ENCODE data around the gene GSN.
A peak's percentile ranks its signal among the peaks of the same experiment; 100 is the strongest.

Gene GSN

DNA sequence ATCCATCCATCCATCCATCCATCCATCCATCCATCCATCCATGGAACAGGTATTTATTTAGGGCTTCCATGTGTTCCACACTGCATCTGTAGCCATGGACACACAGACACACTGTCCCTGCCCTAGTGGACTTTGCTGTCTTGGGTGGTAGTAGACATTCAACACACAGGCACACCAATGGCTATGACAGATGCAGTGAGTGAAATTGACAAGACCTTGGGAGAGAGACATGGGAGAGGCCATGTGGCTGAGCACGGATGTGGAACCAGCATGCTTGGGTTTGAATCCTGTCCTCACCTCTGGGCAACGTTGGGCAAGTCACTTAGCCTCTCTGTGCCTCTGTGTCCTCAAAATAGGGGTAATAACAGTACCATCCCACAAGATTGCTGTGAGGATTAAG lies 56.8 kb downstream of the GSN start:
- Histone ChIP-seq H3K4me2 (ENCODE audit: low read length) (no peak overlapping the region), H3K4me3 (ENCODE audit: low read length) (no peak overlapping the region), H3K4me1 (ENCODE audit: control insufficient read depth, insufficient read depth, low read length) (peaks cover 28% of the 10 kb centered on the region), H3K27me3 (ENCODE audit: control insufficient read depth, insufficient read depth, low read length) (no peaks in the 10 kb centered on the region), H3K9ac (ENCODE audit: low read depth, low read length) (no peak overlapping the region), H3K9me3 (replicated peaks; ENCODE audit: low read length) (no peaks in the 10 kb centered on the region), H3K36me3 (ENCODE audit: insufficient read depth, low read length) (peaks cover 82% of the 10 kb centered on the region)

GRCh38 chr9:121325387-121325786 lies 57.4 kb downstream of the GSN start:
- H3K4me3 ChIP-seq (ENCODE audit: low read length), result no peak overlapping the region
- peaks cover 28% of the 10 kb centered on the region for H3K4me1 ChIP-seq (ENCODE audit: control insufficient read depth, insufficient read depth, low read length)
- no peaks in the 10 kb centered on the region for H3K9me3 ChIP-seq (replicated peaks; ENCODE audit: low read length)
- H3K4me2 ChIP-seq (ENCODE audit: low read length), result no peak overlapping the region
- peaks cover 87% of the 10 kb centered on the region for H3K36me3 ChIP-seq (ENCODE audit: insufficient read depth, low read length)
- peak overlapping the region; percentile 22 for H3K9ac ChIP-seq (ENCODE audit: low read depth, low read length)
- no peaks in the 10 kb centered on the region for H3K27me3 ChIP-seq (ENCODE audit: control insufficient read depth, insufficient read depth, low read length)

GRCh38 chr9:121326130-121326838 lies 58.3 kb downstream of the GSN start:
- no peak overlapping the region for H3K4me3 ChIP-seq (ENCODE audit: low read length)
- peaks cover 28% of the 10 kb centered on the region for H3K4me1 ChIP-seq (ENCODE audit: control insufficient read depth, insufficient read depth, low read length)
- no peak overlapping the region for H3K4me2 ChIP-seq (ENCODE audit: low read length)
- H3K27me3 ChIP-seq (ENCODE audit: control insufficient read depth, insufficient read depth, low read length), result no peaks in the 10 kb centered on the region
- peaks cover 88% of the 10 kb centered on the region for H3K36me3 ChIP-seq (ENCODE audit: insufficient read depth, low read length)
- H3K9me3 ChIP-seq (replicated peaks; ENCODE audit: low read length), result no peaks in the 10 kb centered on the region
- H3K9ac ChIP-seq (ENCODE audit: low read depth, low read length), result peak overlapping the region; percentile 22

GRCh38 chr9:121326901-121327613 lies 59.1 kb downstream of the GSN start:
- Histone ChIP-seq H3K4me3 (ENCODE audit: low read length) (no peak overlapping the region), H3K4me1 (ENCODE audit: control insufficient read depth, insufficient read depth, low read length) (peaks cover 27% of the 10 kb centered on the region), H3K27me3 (ENCODE audit: control insufficient read depth, insufficient read depth, low read length) (no peaks in the 10 kb centered on the region), H3K36me3 (ENCODE audit: insufficient read depth, low read length) (peaks cover 90% of the 10 kb centered on the region), H3K4me2 (ENCODE audit: low read length) (no peak overlapping the region), H3K9me3 (replicated peaks; ENCODE audit: low read length) (no peaks in the 10 kb centered on the region), H3K9ac (ENCODE audit: low read depth, low read length) (no peak overlapping the region)

DNA sequence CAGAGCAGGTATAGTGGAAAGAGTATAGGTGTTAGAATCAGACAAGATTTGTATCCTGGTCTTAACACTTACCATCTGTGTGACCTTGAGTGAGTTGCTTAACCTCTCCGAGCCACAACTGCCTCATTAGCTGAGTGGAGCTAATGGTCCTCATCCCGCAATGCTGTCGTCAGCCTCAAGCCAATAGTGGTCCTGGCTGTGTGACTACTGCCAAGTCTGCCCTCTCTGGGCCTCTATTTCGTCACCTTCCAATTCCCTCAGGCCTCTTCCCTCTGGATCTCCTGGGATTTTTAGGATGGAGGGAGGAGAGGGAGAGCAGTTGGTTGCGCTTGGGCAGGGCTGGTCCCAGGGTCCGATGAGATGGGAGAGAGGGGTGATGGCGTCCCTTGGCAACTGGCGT lies 60.5 kb downstream of the GSN start:
- Histone ChIP-seq H3K36me3 (ENCODE audit: insufficient read depth, low read length) (peaks cover 95% of the 10 kb centered on the region), H3K27me3 (ENCODE audit: control insufficient read depth, insufficient read depth, low read length) (no peaks in the 10 kb centered on the region), H3K9me3 (replicated peaks; ENCODE audit: low read length) (no peaks in the 10 kb centered on the region), H3K9ac (ENCODE audit: low read depth, low read length) (no peak overlapping the region), H3K4me1 (ENCODE audit: control insufficient read depth, insufficient read depth, low read length) (peaks cover 17% of the 10 kb centered on the region), H3K4me2 (ENCODE audit: low read length) (no peak overlapping the region), H3K4me3 (ENCODE audit: low read length) (no peak overlapping the region)

GRCh38 chr9:121328876-121329681 lies 61.1 kb downstream of the GSN start:
- Histone ChIP-seq H3K27me3 (ENCODE audit: control insufficient read depth, insufficient read depth, low read length) (no peaks in the 10 kb centered on the region), H3K4me1 (ENCODE audit: control insufficient read depth, insufficient read depth, low read length) (peaks cover 17% of the 10 kb centered on the region), H3K4me3 (ENCODE audit: low read length) (no peak overlapping the region), H3K36me3 (ENCODE audit: insufficient read depth, low read length) (peaks cover 95% of the 10 kb centered on the region), H3K9ac (ENCODE audit: low read depth, low read length) (no peak overlapping the region), H3K4me2 (ENCODE audit: low read length) (no peak overlapping the region), H3K9me3 (replicated peaks; ENCODE audit: low read length) (no peaks in the 10 kb centered on the region)

GRCh38 chr9:121331549-121331948 lies 63.6 kb downstream of the GSN start:
- Histone ChIP-seq H3K27me3 (ENCODE audit: control insufficient read depth, insufficient read depth, low read length) (no peaks in the 10 kb centered on the region), H3K4me2 (ENCODE audit: low read length) (no peak overlapping the region), H3K4me1 (ENCODE audit: control insufficient read depth, insufficient read depth, low read length) (peaks cover 3% of the 10 kb centered on the region), H3K36me3 (ENCODE audit: insufficient read depth, low read length) (peaks cover 89% of the 10 kb centered on the region), H3K4me3 (ENCODE audit: low read length) (no peak overlapping the region), H3K9ac (ENCODE audit: low read depth, low read length) (no peak overlapping the region), H3K9me3 (replicated peaks; ENCODE audit: low read length) (no peaks in the 10 kb centered on the region)

- Histone ChIP-seq H3K4me2 (ENCODE audit: low read length) (no peak overlapping the region), H3K4me3 (ENCODE audit: low read length) (no peak overlapping the region), H3K9me3 (replicated peaks; ENCODE audit: low read length) (no peaks in the 10 kb centered on the region), H3K9ac (ENCODE audit: low read depth, low read length) (no peak overlapping the region), H3K27me3 (ENCODE audit: control insufficient read depth, insufficient read depth, low read length) (no peaks in the 10 kb centered on the region), H3K36me3 (ENCODE audit: insufficient read depth, low read length) (peaks cover 83% of the 10 kb centered on the region), H3K4me1 (ENCODE audit: control insufficient read depth, insufficient read depth, low read length) (no peaks in the 10 kb centered on the region)
Measured at GRCh38 chr9:121331992-121332685, 64.2 kb downstream of the GSN start.

DNA sequence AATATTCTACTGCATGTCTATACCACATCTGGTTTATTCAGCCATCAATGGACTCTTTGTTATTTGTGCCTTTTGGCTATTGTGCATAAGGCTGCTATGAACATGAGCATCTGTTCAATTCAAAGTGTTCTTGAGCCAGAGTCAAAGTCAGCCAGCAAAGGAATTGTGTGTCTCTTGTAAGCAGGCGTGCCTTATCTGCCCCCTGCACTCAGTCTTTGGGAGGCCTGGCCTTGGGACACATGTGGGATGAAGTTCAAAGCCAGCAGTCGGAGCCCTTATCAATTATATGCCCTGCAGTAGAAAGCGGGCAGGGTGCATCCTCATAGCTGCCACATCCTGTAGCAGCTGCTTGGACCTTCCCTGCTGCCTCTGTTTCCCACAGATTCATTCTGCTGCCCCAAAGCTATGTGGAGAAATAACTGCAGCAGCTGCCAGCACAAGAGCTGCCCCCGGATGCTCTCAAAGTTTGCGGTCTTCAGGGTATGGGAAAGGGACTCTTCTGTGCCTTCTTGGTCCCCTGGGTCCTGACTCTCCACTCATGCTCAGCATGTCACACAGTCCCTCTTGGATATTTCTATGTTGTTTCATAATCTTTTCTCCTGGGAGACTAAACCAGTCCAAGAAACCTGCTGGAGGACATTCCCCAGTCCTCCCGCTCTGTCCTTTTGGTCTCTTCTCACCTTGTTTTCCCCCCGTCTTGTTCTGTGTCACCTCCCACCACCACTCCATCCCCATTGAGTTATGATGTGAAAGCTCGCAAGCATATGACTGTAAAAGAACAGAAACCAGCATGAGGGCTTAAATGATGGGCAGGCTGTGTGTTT lies 66.2 kb downstream of the GSN start:
- Histone ChIP-seq H3K9ac (ENCODE audit: low read depth, low read length) (no peak overlapping the region), H3K4me3 (ENCODE audit: low read length) (no peak overlapping the region), H3K4me1 (ENCODE audit: control insufficient read depth, insufficient read depth, low read length) (no peaks in the 10 kb centered on the region), H3K4me2 (ENCODE audit: low read length) (no peak overlapping the region), H3K27me3 (ENCODE audit: control insufficient read depth, insufficient read depth, low read length) (no peaks in the 10 kb centered on the region), H3K9me3 (replicated peaks; ENCODE audit: low read length) (no peaks in the 10 kb centered on the region), H3K36me3 (ENCODE audit: insufficient read depth, low read length) (peaks cover 77% of the 10 kb centered on the region)

- H3K9me3 ChIP-seq (replicated peaks; ENCODE audit: low read length), result no peaks in the 10 kb centered on the region
- no peak overlapping the region for H3K4me3 ChIP-seq (ENCODE audit: low read length)
- no peak overlapping the region for H3K9ac ChIP-seq (ENCODE audit: low read depth, low read length)
- H3K27me3 ChIP-seq (ENCODE audit: control insufficient read depth, insufficient read depth, low read length), result no peaks in the 10 kb centered on the region
- no peak overlapping the region for H3K4me2 ChIP-seq (ENCODE audit: low read length)
- H3K4me1 ChIP-seq (ENCODE audit: control insufficient read depth, insufficient read depth, low read length), result no peaks in the 10 kb centered on the region
- peaks cover 64% of the 10 kb centered on the region for H3K36me3 ChIP-seq (ENCODE audit: insufficient read depth, low read length)
Measured at GRCh38 chr9:121336665-121337064, 68.7 kb downstream of the GSN start.
